Activated CD4-positive, alpha-beta T cell treated with anti-CD3 and anti-CD28 coated beads, Interleukin-2, amount 50 U/mL, for 1 hour (primary cell): ENCODE data around the gene GOLGA6L26.
"Not testable (repeated sequence)": the region's sequence is repeated elsewhere in the genome, so short reads cannot be mapped to it uniquely, and the experiment has no call there.

Experiments used
- DNase-seq: peaks from one replicate; pipeline ENCODE4 v3.0.0-alpha.2; 2020

Gene GOLGA6L26

DNA sequence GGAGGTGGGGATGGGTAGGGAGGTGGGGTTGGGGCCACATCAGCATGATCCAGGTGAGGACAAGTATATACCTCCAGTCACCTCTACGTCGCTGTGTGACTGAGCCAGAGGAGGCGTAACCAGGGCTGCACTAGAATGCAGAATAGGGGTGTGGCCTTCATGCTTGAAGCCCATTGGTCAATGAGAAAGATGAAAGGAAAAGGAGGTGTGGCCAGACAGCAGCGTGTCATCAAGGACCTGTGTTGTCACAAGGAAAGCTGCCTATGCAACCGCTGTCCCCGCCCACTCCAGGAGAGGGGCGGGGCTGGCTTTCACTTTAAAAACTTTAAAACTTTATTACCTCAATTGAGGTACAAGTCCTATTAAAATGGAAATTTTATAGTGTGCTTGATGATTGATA lies at the start of gene GOLGA6L26:
TSS of gene GOLGA6L26 (minus strand) at position 101 of the 400 bp plus-strand sequence. CDS start at position 40, 61 bp downstream.
- DNase-seq: not testable (repeated sequence)

DNA sequence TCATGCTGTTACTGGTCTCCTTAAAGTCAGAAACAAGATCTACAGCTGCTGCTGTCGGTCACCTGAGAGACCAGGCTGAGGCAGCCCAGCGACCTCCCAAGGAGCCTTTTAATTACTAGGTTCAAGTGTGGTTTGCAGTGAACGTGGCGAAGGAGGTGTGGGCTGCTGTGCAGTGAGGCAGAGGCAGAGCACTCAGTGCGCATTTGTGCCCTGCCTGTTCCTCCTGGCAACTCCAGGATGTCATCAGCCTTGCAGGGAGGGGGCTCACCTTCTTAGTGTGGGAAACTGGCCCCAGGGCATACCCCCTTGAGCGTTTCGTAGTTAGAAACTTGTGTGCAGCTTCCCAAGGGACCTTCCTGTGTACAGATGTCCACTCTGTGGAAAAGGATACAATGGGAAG lies 47.2 kb upstream of the GOLGA6L26 start:
- not testable (repeated sequence) for DNase-seq

DNA sequence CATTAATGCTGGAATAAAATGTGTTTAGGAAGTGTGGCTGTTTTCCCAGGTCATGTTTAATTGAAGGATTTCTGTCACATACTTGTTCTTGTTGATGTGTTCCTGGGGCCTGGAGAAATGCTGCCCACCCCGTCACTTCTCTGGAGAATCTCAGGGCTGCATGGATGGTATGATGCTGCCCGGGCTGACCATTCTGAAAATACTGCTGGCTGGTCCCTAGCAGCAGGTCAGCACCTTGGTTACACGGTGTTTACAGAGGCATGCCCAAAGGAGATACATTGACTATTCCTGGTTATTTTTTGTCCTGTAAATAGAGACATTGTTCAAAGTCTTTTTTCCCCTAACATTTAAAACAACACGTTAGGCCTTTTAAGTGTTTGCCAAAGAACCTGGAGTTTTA lies 46.7 kb upstream of the GOLGA6L26 start:
- not testable (repeated sequence) for DNase-seq

GRCh38 chr15:23378946-23379345 lies 45.0 kb upstream of the GOLGA6L26 start:
- not testable (repeated sequence) for DNase-seq

- DNase-seq: not testable (repeated sequence)
These were observed 40.2 kb upstream of the GOLGA6L26 start for GRCh38 chr15:23374226-23374625.

- DNase-seq: not testable (repeated sequence)
These were observed 39.0 kb upstream of the GOLGA6L26 start for GRCh38 chr15:23372891-23373600.

- no peak for DNase-seq
These were observed 38.3 kb upstream of the GOLGA6L26 start for GRCh38 chr15:23372284-23372683.

DNA sequence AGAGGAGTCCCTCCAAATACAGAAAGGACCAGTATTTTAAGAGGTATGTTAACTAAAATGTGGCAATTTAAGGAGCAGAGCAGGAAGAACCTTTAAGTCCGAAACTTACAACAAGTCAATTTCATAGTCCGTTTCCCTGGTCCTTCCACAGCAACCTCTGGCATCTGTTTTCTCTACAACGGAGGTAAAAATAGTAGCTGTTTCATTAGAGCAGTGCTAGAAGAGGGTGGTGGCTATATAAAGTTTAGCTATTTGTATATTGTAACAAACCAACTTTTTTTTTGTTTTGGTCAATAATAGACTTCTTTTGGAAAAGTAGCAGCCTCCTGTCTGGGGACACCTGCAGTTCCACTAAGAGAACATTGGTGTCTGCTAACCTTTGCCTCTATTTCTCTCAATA lies 37.9 kb upstream of the GOLGA6L26 start:
- DNase-seq: not testable (repeated sequence)

DNA sequence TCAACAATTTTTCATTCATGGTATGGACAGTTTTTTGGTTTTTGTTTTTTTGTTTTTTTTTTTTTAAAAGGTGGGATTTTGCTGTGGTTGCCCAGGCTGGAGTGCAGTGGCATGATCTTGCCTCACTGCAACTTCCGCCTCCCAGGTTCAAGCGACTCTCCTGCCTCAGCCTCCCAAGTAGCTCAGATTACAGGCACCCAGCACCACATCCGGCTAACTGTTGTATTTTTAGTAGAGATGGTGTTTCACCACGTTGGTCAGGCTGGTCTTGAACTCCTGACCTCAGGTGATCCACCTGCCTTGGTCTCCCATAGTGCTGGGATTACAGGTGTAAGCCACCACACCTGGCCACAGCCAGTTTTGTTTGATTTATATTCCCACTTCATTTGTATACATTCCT lies 37.1 kb upstream of the GOLGA6L26 start:
- not testable (repeated sequence) for DNase-seq

DNA sequence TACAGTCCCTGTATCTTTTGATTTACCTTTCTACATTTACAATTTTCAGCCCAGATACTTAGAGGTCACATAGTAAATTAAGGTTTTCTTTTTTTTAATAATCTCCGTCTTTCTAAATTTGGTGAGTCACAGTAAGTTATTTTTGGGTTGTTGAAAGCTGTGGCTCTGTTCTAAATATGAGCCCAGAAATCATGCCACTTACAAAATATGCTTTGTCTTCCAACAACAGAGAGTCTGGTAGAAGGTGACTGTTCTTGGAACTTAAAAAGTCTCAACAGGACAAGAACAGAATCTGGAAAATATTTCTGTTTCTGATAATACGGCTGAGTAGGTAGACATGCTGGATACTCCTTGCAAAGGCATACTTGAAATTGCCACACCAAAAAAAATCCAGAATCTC lies 36.6 kb upstream of the GOLGA6L26 start:
- DNase-seq: no peak

- DNase-seq: not testable (repeated sequence)
These were observed 30.3 kb upstream of the GOLGA6L26 start for GRCh38 chr15:23364261-23364660.

DNA sequence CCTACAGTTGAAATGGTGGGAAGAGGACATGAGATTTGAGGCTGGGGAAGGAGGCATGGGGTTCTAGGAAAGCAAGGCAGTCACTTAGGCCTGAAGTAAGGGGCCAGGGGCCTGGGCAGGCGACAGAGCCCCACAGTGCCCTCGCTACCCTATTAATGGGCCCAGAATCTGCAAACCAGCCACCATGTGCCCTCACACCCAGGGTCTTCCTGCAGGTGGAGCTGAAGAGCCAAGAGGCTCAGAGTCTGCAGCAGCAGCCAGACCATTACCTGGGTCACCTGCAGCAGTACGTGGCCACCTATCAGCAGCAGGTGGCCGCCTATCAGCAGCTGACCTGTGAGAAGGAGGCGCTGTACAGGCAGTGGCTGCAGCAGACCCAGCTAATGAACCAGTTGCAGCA lies 28.6 kb upstream of the GOLGA6L26 start:
- not testable (repeated sequence) for DNase-seq

GRCh38 chr15:23354448-23354847 lies 20.5 kb upstream of the GOLGA6L26 start, which contains the start of gene GOLGA8S:
Gene GOLGA8S (plus strand): TSS chr15:23354748. CDS start chr15:23354810, 62 bp downstream.
- not testable (repeated sequence) for DNase-seq

DNA sequence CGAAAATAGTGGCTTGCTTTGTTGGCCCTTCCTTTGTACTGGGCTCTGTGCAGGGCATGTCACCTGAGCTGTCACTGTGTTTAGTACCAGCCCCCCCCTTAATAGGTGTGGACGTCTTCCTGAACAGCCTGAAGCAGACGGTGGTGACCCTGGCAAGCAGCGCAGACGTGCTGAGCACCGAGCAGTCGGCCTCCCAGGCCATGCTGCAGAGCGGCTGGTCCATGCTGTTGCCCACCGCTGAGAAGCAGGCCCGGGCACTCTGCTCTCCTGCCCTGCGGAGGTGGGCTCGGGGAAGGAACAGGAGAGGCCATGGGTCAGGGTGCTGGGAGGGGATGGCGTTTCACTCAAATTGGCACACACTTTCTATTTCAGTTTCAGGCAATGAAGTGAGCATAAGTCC lies 22.8 kb downstream of the GOLGA6L26 start:
- DNase-seq: not testable (repeated sequence)

- not testable (repeated sequence) for DNase-seq
These were observed 28.1 kb downstream of the GOLGA6L26 start for GRCh38 chr15:23305921-23306320.

GRCh38 chr15:23304805-23305204 lies 29.2 kb downstream of the GOLGA6L26 start:
- DNase-seq: not testable (repeated sequence)

DNA sequence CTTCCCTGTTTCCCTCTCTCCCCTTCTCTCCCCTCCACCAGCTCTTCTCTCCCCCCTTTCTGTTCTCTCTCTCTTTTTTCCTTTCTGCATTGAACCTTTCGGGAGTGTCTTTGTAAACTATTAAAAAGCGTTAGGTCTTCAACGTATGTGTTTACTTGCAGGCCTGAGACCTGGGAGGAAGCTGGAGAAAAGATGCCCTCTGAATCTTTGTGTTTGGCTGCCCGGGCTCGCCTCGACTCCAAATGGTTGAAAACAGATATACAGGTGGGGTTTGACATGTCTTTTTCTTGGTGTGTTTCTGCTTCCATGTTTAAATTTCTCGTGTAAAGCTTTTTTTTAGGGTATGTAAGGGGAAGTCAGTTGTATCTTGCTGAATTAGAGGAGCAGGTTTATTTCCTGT lies 29.7 kb downstream of the GOLGA6L26 start:
- not testable (repeated sequence) for DNase-seq

- DNase-seq: peak; percentile 16
These were observed 30.3 kb downstream of the GOLGA6L26 start for GRCh38 chr15:23303654-23304053.

- DNase-seq: not testable (repeated sequence)
These were observed 30.8 kb downstream of the GOLGA6L26 start for GRCh38 chr15:23303246-23303645.
